Measurements from ENCODE around the gene TMEM89. TPM values are rescaled to one million over a fixed set of nuclear protein-coding genes. Genes with fewer than 3 reads are reported as not detected.

The TMEM89 gene
- total and polyA plus RNA-seq, 2 experiments from 2014 or later, result not detected

DNA sequence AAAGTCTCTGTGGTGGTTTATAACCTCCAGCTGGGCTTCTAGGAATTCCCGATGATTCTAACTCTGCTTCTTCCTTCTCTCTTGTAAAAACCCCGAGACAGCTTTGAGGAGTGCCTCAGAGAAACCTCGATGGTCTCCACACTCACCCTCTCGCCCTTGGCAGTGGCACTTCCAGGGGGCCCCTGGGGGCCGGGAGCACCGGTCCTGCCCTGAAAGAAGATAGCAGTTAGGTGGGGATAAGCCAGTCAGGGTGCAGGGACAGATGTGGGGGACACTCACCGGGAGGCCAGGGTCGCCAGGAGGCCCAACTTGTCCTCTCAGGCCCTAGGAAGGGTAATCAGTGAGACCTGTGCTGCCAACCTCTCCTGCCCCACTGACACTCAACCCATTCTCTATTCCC, 36.2 kb downstream of the TMEM89 start:
- DNase-seq (ENCODE audit: low spot score) (no peak), ATAC-seq (no peak)
- Histone ChIP-seq H3K79me2 (replicated peaks; ENCODE audit: insufficient read depth) (no peaks in the 10 kb centered on the region), H3K4me2 (no peak overlapping the region), H3K27ac (ENCODE audit: low read depth) (no peak overlapping the region), H3K27me3 (ENCODE audit: insufficient read depth) (no peaks in the 10 kb centered on the region), H3K36me3 (ENCODE audit: insufficient read depth) (no peaks in the 10 kb centered on the region), H2AFZ (no peak overlapping the region), H3K9me2 (ENCODE audit: insufficient read depth) (no peaks in the 10 kb centered on the region), H3K4me3 (no peak overlapping the region), H3K4me1 (ENCODE audit: insufficient read depth) (no peaks in the 10 kb centered on the region), H3F3A (replicated peaks; ENCODE audit: low read depth) (no peaks in the 10 kb centered on the region), H4K20me1 (replicated peaks; ENCODE audit: insufficient read depth) (no peaks in the 10 kb centered on the region)
- H3K27ac Mint-ChIP-seq, result no peak overlapping the region
- H3K4me1 Mint-ChIP-seq, result peaks cover 8% of the 10 kb centered on the region; the same call in 2 of the 3 replicates
- no peaks in the 10 kb centered on the region; the same call in 2 of the 3 replicates for H3K9me3 Mint-ChIP-seq
- H3K36me3 Mint-ChIP-seq (ENCODE audit: low read depth), result peaks cover 4% of the 10 kb centered on the region; the same call in 2 of the 3 replicates
- TF ChIP-seq EZH2phosphoT487 (IDR thresholded peaks at IDR 0.05; ENCODE audit: unreplicated experiment), result no peak
- no peak for TF ChIP-seq NANOG (IDR thresholded peaks at IDR 0.05; ENCODE audit: borderline replicate concordance)
- TF ChIP-seq, protein P1, sequence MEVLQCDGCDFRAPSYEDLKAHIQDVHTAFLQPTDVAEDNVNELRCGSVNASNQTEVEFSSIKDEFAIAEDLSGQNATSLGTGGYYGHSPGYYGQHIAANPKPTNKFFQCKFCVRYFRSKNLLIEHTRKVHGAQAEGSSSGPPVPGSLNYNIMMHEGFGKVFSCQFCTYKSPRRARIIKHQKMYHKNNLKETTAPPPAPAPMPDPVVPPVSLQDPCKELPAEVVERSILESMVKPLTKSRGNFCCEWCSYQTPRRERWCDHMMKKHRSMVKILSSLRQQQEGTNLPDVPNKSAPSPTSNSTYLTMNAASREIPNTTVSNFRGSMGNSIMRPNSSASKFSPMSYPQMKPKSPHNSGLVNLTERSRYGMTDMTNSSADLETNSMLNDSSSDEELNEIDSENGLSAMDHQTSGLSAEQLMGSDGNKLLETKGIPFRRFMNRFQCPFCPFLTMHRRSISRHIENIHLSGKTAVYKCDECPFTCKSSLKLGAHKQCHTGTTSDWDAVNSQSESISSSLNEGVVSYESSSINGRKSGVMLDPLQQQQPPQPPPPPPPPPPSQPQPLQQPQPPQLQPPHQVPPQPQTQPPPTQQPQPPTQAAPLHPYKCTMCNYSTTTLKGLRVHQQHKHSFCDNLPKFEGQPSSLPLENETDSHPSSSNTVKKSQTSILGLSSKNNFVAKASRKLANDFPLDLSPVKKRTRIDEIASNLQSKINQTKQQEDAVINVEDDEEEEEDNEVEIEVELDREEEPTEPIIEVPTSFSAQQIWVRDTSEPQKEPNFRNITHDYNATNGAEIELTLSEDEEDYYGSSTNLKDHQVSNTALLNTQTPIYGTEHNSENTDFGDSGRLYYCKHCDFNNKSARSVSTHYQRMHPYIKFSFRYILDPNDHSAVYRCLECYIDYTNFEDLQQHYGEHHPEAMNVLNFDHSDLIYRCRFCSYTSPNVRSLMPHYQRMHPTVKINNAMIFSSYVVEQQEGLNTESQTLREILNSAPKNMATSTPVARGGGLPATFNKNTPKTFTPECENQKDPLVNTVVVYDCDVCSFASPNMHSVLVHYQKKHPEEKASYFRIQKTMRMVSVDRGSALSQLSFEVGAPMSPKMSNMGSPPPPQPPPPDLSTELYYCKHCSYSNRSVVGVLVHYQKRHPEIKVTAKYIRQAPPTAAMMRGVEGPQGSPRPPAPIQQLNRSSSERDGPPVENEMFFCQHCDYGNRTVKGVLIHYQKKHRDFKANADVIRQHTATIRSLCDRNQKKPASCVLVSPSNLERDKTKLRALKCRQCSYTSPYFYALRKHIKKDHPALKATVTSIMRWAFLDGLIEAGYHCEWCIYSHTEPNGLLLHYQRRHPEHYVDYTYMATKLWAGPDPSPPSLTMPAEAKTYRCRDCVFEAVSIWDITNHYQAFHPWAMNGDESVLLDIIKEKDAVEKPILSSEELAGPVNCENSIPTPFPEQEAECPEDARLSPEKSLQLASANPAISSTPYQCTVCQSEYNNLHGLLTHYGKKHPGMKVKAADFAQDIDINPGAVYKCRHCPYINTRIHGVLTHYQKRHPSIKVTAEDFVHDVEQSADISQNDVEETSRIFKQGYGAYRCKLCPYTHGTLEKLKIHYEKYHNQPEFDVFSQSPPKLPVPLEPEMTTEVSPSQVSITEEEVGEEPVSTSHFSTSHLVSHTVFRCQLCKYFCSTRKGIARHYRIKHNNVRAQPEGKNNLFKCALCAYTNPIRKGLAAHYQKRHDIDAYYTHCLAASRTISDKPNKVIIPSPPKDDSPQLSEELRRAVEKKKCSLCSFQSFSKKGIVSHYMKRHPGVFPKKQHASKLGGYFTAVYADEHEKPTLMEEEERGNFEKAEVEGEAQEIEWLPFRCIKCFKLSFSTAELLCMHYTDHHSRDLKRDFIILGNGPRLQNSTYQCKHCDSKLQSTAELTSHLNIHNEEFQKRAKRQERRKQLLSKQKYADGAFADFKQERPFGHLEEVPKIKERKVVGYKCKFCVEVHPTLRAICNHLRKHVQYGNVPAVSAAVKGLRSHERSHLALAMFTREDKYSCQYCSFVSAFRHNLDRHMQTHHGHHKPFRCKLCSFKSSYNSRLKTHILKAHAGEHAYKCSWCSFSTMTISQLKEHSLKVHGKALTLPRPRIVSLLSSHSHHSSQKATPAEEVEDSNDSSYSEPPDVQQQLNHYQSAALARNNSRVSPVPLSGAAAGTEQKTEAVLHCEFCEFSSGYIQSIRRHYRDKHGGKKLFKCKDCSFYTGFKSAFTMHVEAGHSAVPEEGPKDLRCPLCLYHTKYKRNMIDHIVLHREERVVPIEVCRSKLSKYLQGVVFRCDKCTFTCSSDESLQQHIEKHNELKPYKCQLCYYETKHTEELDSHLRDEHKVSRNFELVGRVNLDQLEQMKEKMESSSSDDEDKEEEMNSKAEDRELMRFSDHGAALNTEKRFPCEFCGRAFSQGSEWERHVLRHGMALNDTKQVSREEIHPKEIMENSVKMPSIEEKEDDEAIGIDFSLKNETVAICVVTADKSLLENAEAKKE (CRISPR knock-in tag; IDR thresholded peaks at IDR 0.05), result no peak
- TF ChIP-seq CREB1 (CRISPR knock-in tag; IDR thresholded peaks at IDR 0.05; ENCODE audit: low read depth), result no peak
- no peak for TF ChIP-seq ETS1 (IDR thresholded peaks at IDR 0.05)
- peaks cover 3% of the 10 kb centered on the region for H3K27me3 Mint-ChIP-seq (ENCODE audit: insufficient read depth, low read depth, poor library complexity)
- H3K4me3 Mint-ChIP-seq, result no peak overlapping the region

GRCh38 chr3:48584836-48585235, 36.7 kb downstream of the TMEM89 start:
- H3K4me1 ChIP-seq (ENCODE audit: insufficient read depth), result no peaks in the 10 kb centered on the region
- peaks cover 8% of the 10 kb centered on the region; the same call in 2 of the 3 replicates for H3K4me1 Mint-ChIP-seq
- no peak overlapping the region for H2AFZ ChIP-seq
- peaks cover 4% of the 10 kb centered on the region; the same call in 2 of the 3 replicates for H3K36me3 Mint-ChIP-seq (ENCODE audit: low read depth)
- H3K27me3 ChIP-seq (ENCODE audit: insufficient read depth), result no peaks in the 10 kb centered on the region
- H3K27ac ChIP-seq (ENCODE audit: low read depth), result no peak overlapping the region
- H4K20me1 ChIP-seq (replicated peaks; ENCODE audit: insufficient read depth), result no peaks in the 10 kb centered on the region
- H3K9me3 Mint-ChIP-seq, result no peaks in the 10 kb centered on the region; the same call in 2 of the 3 replicates
- no peak overlapping the region for H3K27ac Mint-ChIP-seq
- no peaks in the 10 kb centered on the region for H3K9me2 ChIP-seq (ENCODE audit: insufficient read depth)
- H3K4me3 ChIP-seq, result no peak overlapping the region
- no peaks in the 10 kb centered on the region for H3F3A ChIP-seq (replicated peaks; ENCODE audit: low read depth)
- peaks cover 3% of the 10 kb centered on the region for H3K27me3 Mint-ChIP-seq (ENCODE audit: insufficient read depth, low read depth, poor library complexity)
- ATAC-seq (no peak), DNase-seq (ENCODE audit: low spot score) (no peak)
- H3K36me3 ChIP-seq (ENCODE audit: insufficient read depth), result no peaks in the 10 kb centered on the region
- H3K4me3 Mint-ChIP-seq, result no peak overlapping the region
- H3K4me2 ChIP-seq, result no peak overlapping the region
- no peaks in the 10 kb centered on the region for H3K79me2 ChIP-seq (replicated peaks; ENCODE audit: insufficient read depth)
- TF ChIP-seq POLR2AphosphoS5 (IDR thresholded peaks at IDR 0.05; ENCODE audit: low read depth) (no peak), JUNB (IDR thresholded peaks at IDR 0.05; ENCODE audit: unreplicated experiment) (no peak), ZNF331 (CRISPR knock-in tag; IDR thresholded peaks at IDR 0.05; ENCODE audit: low read depth) (no peak), EZH2 (IDR thresholded peaks at IDR 0.05; ENCODE audit: low read depth, unreplicated experiment) (no peak), STAT1 (IDR thresholded peaks at IDR 0.05; ENCODE audit: unreplicated experiment) (no peak), ZNF114 (CRISPR knock-in tag; IDR thresholded peaks at IDR 0.05) (no peak), CREB1 (CRISPR knock-in tag; IDR thresholded peaks at IDR 0.05; ENCODE audit: low read depth) (no peak), NANOG (IDR thresholded peaks at IDR 0.05; ENCODE audit: borderline replicate concordance) (no peak)
- TF ChIP-seq, protein P2, sequence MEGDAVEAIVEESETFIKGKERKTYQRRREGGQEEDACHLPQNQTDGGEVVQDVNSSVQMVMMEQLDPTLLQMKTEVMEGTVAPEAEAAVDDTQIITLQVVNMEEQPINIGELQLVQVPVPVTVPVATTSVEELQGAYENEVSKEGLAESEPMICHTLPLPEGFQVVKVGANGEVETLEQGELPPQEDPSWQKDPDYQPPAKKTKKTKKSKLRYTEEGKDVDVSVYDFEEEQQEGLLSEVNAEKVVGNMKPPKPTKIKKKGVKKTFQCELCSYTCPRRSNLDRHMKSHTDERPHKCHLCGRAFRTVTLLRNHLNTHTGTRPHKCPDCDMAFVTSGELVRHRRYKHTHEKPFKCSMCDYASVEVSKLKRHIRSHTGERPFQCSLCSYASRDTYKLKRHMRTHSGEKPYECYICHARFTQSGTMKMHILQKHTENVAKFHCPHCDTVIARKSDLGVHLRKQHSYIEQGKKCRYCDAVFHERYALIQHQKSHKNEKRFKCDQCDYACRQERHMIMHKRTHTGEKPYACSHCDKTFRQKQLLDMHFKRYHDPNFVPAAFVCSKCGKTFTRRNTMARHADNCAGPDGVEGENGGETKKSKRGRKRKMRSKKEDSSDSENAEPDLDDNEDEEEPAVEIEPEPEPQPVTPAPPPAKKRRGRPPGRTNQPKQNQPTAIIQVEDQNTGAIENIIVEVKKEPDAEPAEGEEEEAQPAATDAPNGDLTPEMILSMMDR (conservative IDR thresholded peaks at IDR 0.05; ENCODE audit: low read depth in 2 of 2), result no peak

Data from GM23338 (cell line).